Measurements from ENCODE around the gene IDI1.

- TF ChIP-seq CTCF (IDR thresholded peaks at IDR 0.05) (no peak), MAX (IDR thresholded peaks at IDR 0.05; ENCODE audit: low read depth) (no peak), NRF1 (IDR thresholded peaks at IDR 0.05; ENCODE audit: low read depth, low read length) (no peak), GATA2 (CRISPR knock-in tag; IDR thresholded peaks at IDR 0.05) (no peak), RCOR1 (IDR thresholded peaks at IDR 0.05; ENCODE audit: low read length) (no peak), USF2 (IDR thresholded peaks at IDR 0.05; ENCODE audit: borderline replicate concordance, low read depth, low read length) (no peak), ELF1 (IDR thresholded peaks at IDR 0.05) (no peak), REST (IDR thresholded peaks at IDR 0.05; ENCODE audit: low read depth, low read length) (no peak), TCF12 (IDR thresholded peaks at IDR 0.05) (no peak), GABPA (IDR thresholded peaks at IDR 0.05; ENCODE audit: low read depth) (no peak), SMC3 (IDR thresholded peaks at IDR 0.05; ENCODE audit: low read depth, low read length) (no peak)
Observed at GRCh38 chr10:1024103-1024502, 24.8 kb downstream of the IDI1 start.
